ENCODE measurements around the gene PRKCH. TPM values are rescaled to one million over a fixed set of nuclear protein-coding genes. Genes with fewer than 3 reads are reported as not detected.

The PRKCH gene
- total and polyA plus RNA-seq, 3 donors from 2014 or later = 15.0 to 26.8 (median 25.4) TPM

DNA sequence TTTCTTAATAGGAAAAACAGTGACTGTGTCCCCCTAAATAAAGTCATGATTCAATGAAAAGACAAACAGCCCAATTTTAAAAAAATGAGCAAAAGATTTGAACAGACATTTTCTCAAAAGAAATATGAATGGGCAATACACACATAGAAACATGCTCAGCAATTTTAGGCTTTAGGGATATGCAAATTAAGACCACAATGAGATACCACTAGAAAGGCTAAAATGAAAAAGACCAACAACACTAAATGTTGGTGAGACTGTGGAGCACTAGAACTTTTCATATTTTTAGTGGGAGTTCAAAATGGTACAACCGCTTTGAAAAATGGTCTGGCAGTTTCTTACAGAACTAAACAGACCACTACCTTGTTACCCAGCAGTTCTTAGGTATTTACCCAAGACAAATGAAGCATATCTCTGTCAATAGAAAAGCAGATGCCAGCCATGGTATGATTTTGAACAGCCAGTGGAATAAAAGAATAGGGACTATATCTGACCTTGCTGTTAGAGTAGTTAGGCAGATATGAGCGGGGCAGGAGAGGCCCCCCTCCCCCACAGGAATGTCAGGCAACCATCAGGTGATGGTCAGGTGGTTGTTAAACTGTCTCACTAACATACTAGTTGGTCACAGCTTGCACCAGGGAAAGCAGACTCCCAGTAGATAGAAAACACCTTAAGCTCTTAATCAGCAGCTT is 108.8 kb downstream of the PRKCH start:
- no peak for DNase-seq
- no peak overlapping the region for H3K4me3 ChIP-seq
- intact Hi-C loops (cut with DNase I; ENCODE audit: low total_unique reads) = loop anchor here (10.0 kb wide), 1 partner anchor 105 kb away; the partner anchor contains the start of gene PRKCH
- peaks cover 10% of the 10 kb centered on the region for H3K4me1 ChIP-seq
- TF ChIP-seq CTCF (IDR thresholded peaks at IDR 0.05) = no peak
- no peak for TF ChIP-seq POLR2A (IDR thresholded peaks at IDR 0.05)
- H3K9me3 ChIP-seq = no peaks in the 10 kb centered on the region
- H3K27ac ChIP-seq = no peak overlapping the region
- WGBS, 2 donors = 64 to 79% methylated on average over 2 of the region's 2 CpGs
- H3K36me3 ChIP-seq (ENCODE audit: low read depth, missing control alignments) = no peaks in the 10 kb centered on the region
- H3K27me3 ChIP-seq = no peaks in the 10 kb centered on the region

GRCh38 chr14:61433169-61433568 is 111.8 kb downstream of the PRKCH start:
- Histone ChIP-seq H3K36me3 (ENCODE audit: low read depth, missing control alignments) (no peaks in the 10 kb centered on the region), H3K4me3 (no peak overlapping the region), H3K9me3 (no peaks in the 10 kb centered on the region), H3K27me3 (no peaks in the 10 kb centered on the region), H3K4me1 (peaks cover 10% of the 10 kb centered on the region), H3K27ac (no peak overlapping the region)
- intact Hi-C loops (cut with DNase I; ENCODE audit: low total_unique reads) = loop anchor here (10.0 kb wide), 1 partner anchor 108 kb away; the partner anchor contains the start of gene PRKCH
- 74 to 83% methylated on average over 1 of the region's 1 CpG for WGBS, 2 donors
- no peak for DNase-seq
- no peak for TF ChIP-seq POLR2A (IDR thresholded peaks at IDR 0.05)
- TF ChIP-seq CTCF (IDR thresholded peaks at IDR 0.05) = no peak

DNA sequence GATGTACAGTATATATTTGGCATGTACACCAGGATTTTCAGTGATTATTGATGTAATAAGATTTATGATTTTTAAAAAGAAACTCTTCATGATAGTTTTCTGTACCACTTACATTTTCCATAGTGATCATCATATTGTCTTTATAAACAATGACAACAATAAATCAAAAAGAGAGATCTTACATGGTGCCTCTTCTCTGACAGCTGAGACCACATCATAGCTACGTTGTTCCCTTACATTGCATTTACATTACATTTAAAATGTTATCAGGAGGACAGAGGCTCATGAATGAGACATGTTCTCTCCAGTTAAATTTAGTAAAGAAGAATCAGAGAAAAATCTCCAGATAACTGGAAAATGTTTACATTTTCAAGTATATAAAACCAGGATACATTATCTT is 112.4 kb downstream of the PRKCH start:
- H3K27ac ChIP-seq = no peak overlapping the region
- H3K9me3 ChIP-seq = no peaks in the 10 kb centered on the region
- H3K4me1 ChIP-seq = peaks cover 5% of the 10 kb centered on the region
- H3K27me3 ChIP-seq = no peaks in the 10 kb centered on the region
- TF ChIP-seq POLR2A (IDR thresholded peaks at IDR 0.05) = no peak
- TF ChIP-seq CTCF (IDR thresholded peaks at IDR 0.05) = no peak
- DNase-seq = no peak
- no peak overlapping the region for H3K4me3 ChIP-seq
- 68 to 79% methylated on average over 1 of the region's 1 CpG for WGBS, 2 donors
- intact Hi-C loops (cut with DNase I; ENCODE audit: low total_unique reads) = loop anchor here (10.0 kb wide), 1 partner anchor 109 kb away; the partner anchor contains the start of gene PRKCH
- H3K36me3 ChIP-seq (ENCODE audit: low read depth, missing control alignments) = no peaks in the 10 kb centered on the region

GRCh38 chr14:61434311-61434710 is 112.9 kb downstream of the PRKCH start:
- peaks cover under 1% of the 10 kb centered on the region for H3K4me1 ChIP-seq
- DNase-seq = no peak
- H3K36me3 ChIP-seq (ENCODE audit: low read depth, missing control alignments) = no peaks in the 10 kb centered on the region
- 88 to 92% methylated on average over 3 of the region's 3 CpGs for WGBS, 2 donors
- intact Hi-C loops (cut with DNase I; ENCODE audit: low total_unique reads) = loop anchor here (10.0 kb wide), 1 partner anchor 110 kb away; the partner anchor contains the start of gene PRKCH
- no peaks in the 10 kb centered on the region for H3K9me3 ChIP-seq
- no peaks in the 10 kb centered on the region for H3K27me3 ChIP-seq
- H3K27ac ChIP-seq = no peak overlapping the region
- TF ChIP-seq POLR2A (IDR thresholded peaks at IDR 0.05) = no peak
- no peak for TF ChIP-seq CTCF (IDR thresholded peaks at IDR 0.05)
- H3K4me3 ChIP-seq = no peak overlapping the region
